GM12878 (cell line): ENCODE measurements around the gene NUDT7.

Experiments used
- CHD4 ChIP-seq: fragments of 200-600 bp; sonication (generic); IDR thresholded peaks from 2 replicates; pipeline ENCODE4 v1.6.1; 2016; ENCODE audit warnings: mild to moderate bottlenecking
- CTCF ChIP-seq, 3 experiments: IDR thresholded peaks in 2 of 3; conservative IDR thresholded peaks in 1 of 3; 2 replicates each; pipeline ENCODE4 v1.5.1; 2011; ENCODE audit warnings: low read depth in 3 of 3, low read length in 3 of 3, mild to moderate bottlenecking in 3 of 3, control low read depth in 2 of 3, moderate library complexity in 2 of 3, inconsistent platforms in 1 of 3, mixed read lengths in 1 of 3; ENCODE audit not compliant: control insufficient read depth in 2 of 3, insufficient read depth in 1 of 3; ENCODE audit errors: extremely low read depth in 1 of 3
- EZH2 ChIP-seq: IDR thresholded peaks from 2 replicates; pipeline ENCODE4 v1.6.1; 2012; ENCODE audit warnings: low read depth, mild to moderate bottlenecking, control low read depth, inconsistent platforms, low read length, borderline replicate concordance; ENCODE audit not compliant: control insufficient read depth
- GATAD2B ChIP-seq: fragments of 450-650 bp; conservative IDR thresholded peaks from 2 replicates; pipeline ENCODE4 v1.6.1; 2017; ENCODE audit warnings: low read depth, mild to moderate bottlenecking, moderate library complexity
- HDAC6 ChIP-seq: fragments of 200-600 bp; sonication (generic); IDR thresholded peaks from one replicate; pipeline ENCODE4 v1.8.0; 2017; ENCODE audit warnings: antibody characterized with exemption; ENCODE audit not compliant: unreplicated experiment
- MYC ChIP-seq: IDR thresholded peaks from 2 replicates; pipeline ENCODE4 v1.6.1; 2011; ENCODE audit warnings: mild to moderate bottlenecking, low read length, moderate library complexity, inconsistent platforms; ENCODE audit not compliant: insufficient read depth, insufficient replicate concordance, insufficient read length, severe bottlenecking
- NBN ChIP-seq: fragments of 450-650 bp; IDR thresholded peaks from 2 replicates; pipeline ENCODE4 v1.6.1; 2016
- POLR2A ChIP-seq: IDR thresholded peaks from 2 replicates; pipeline ENCODE4 v1.6.1; 2011; ENCODE audit warnings: low read depth, mild to moderate bottlenecking, low read length
- POLR2AphosphoS2 ChIP-seq: IDR thresholded peaks from 2 replicates; pipeline ENCODE4 v1.6.1; 2011; ENCODE audit warnings: low read depth, mild to moderate bottlenecking, low read length, improper control_type of control experiment, moderate library complexity
- POU2F2 ChIP-seq: IDR thresholded peaks from 3 replicates; pipeline ENCODE4 v1.6.1; 2011; ENCODE audit warnings: low read depth, mild to moderate bottlenecking, low read length, borderline replicate concordance

- TF ChIP-seq POLR2A (no peak), HDAC6 (no peak), CTCF (IDR thresholded peaks at IDR 0.05 in 2 of 3, conservative IDR thresholded peaks at IDR 0.05 in 1 of 3; ENCODE audit: control insufficient read depth in 2 of 3, extremely low read depth in 1 of 3, insufficient read depth in 1 of 3, low read depth in 3 of 3, low read length in 3 of 3) (no peak), GATAD2B (no peak), NBN (no peak), EZH2 (no peak), MYC (no peak), POLR2AphosphoS2 (no peak), POU2F2 (no peak), CHD4 (no peak)
Measured at GRCh38 chr16:77786186-77786847, 64.0 kb downstream of the NUDT7 start.
